Adipocyte (in vitro differentiated cells): ENCODE measurements around the gene KCNAB1.
"Not testable (repeated sequence)": the region's sequence is repeated elsewhere in the genome, so short reads cannot be mapped to it uniquely, and the experiment has no call there.

Experiments used
- DNase-seq: peaks from one replicate; pipeline ENCODE4 v3.0.0-alpha.2; 2015; ENCODE audit warnings: low read depth
- H3K27me3 ChIP-seq: replicated peaks from 2 replicates; pipeline ENCODE4 v1.7.0; 2013; ENCODE audit warnings: mild to moderate bottlenecking, low read length, moderate library complexity; ENCODE audit not compliant: control insufficient read depth, insufficient read depth
- H3K36me3 ChIP-seq: 2 replicates; pipeline ENCODE4 v1.7.0; 2013; ENCODE audit warnings: low read length, mild to moderate bottlenecking, moderate library complexity; ENCODE audit not compliant: control insufficient read depth, insufficient read depth, severe bottlenecking
- H3K4me1 ChIP-seq: 2 replicates; pipeline ENCODE4 v1.7.0; 2013; ENCODE audit warnings: mild to moderate bottlenecking, low read length, moderate library complexity; ENCODE audit not compliant: control insufficient read depth, insufficient read depth
- H3K4me3 ChIP-seq: 2 replicates; pipeline ENCODE4 v1.7.0; 2013; ENCODE audit warnings: mild to moderate bottlenecking, low read length, moderate library complexity
- H3K9ac ChIP-seq: 2 replicates; pipeline ENCODE4 v1.7.0; 2013; ENCODE audit warnings: mild to moderate bottlenecking, low read length, moderate library complexity
- H3K9me3 ChIP-seq: 2 replicates; pipeline ENCODE4 v1.7.0; 2013; ENCODE audit warnings: mild to moderate bottlenecking, low read length, moderate library complexity; ENCODE audit not compliant: control insufficient read depth

Gene KCNAB1

GRCh38 chr3:156180077-156180476 lies 59.7 kb downstream of the KCNAB1 start:
- Histone ChIP-seq H3K27me3 (no peaks in the 10 kb centered on the region), H3K36me3 (no peaks in the 10 kb centered on the region), H3K9ac (no peak overlapping the region), H3K4me1 (no peaks in the 10 kb centered on the region), H3K4me3 (no peak overlapping the region), H3K9me3 (no peaks in the 10 kb centered on the region)
- DNase-seq, result no peak

GRCh38 chr3:156181509-156181908 lies 61.1 kb downstream of the KCNAB1 start:
- Histone ChIP-seq H3K9ac (no peak overlapping the region), H3K4me1 (no peaks in the 10 kb centered on the region), H3K4me3 (no peak overlapping the region), H3K27me3 (no peaks in the 10 kb centered on the region), H3K9me3 (no peaks in the 10 kb centered on the region), H3K36me3 (no peaks in the 10 kb centered on the region)
- DNase-seq, result no peak

- H3K4me3 ChIP-seq, result no peak overlapping the region
- H3K9me3 ChIP-seq, result no peaks in the 10 kb centered on the region
- H3K9ac ChIP-seq, result no peak overlapping the region
- peaks cover 4% of the 10 kb centered on the region for H3K4me1 ChIP-seq
- H3K27me3 ChIP-seq, result no peaks in the 10 kb centered on the region
- no peaks in the 10 kb centered on the region for H3K36me3 ChIP-seq
- DNase-seq, result no peak
Observed at GRCh38 chr3:156183396-156183795, 63.0 kb downstream of the KCNAB1 start.

- no peaks in the 10 kb centered on the region for H3K9me3 ChIP-seq
- peaks cover 4% of the 10 kb centered on the region for H3K4me1 ChIP-seq
- no peak for DNase-seq
- no peaks in the 10 kb centered on the region for H3K36me3 ChIP-seq
- no peaks in the 10 kb centered on the region for H3K27me3 ChIP-seq
- H3K4me3 ChIP-seq, result no peak overlapping the region
- H3K9ac ChIP-seq, result no peak overlapping the region
Observed at GRCh38 chr3:156184156-156184555, 63.8 kb downstream of the KCNAB1 start.

GRCh38 chr3:156187146-156187769 lies 66.9 kb downstream of the KCNAB1 start:
- Histone ChIP-seq H3K9me3 (no peaks in the 10 kb centered on the region), H3K27me3 (no peaks in the 10 kb centered on the region), H3K4me3 (no peak overlapping the region), H3K4me1 (peaks cover 4% of the 10 kb centered on the region), H3K36me3 (no peaks in the 10 kb centered on the region), H3K9ac (no peak overlapping the region)
- DNase-seq, result no peak

GRCh38 chr3:156188757-156189156 lies 68.4 kb downstream of the KCNAB1 start:
- Histone ChIP-seq H3K9me3 (no peaks in the 10 kb centered on the region), H3K27me3 (no peaks in the 10 kb centered on the region), H3K4me1 (peaks cover 4% of the 10 kb centered on the region), H3K9ac (no peak overlapping the region), H3K36me3 (no peaks in the 10 kb centered on the region), H3K4me3 (no peak overlapping the region)
- DNase-seq, result no peak

GRCh38 chr3:156189927-156190326 lies 69.5 kb downstream of the KCNAB1 start:
- Histone ChIP-seq H3K9me3 (no peaks in the 10 kb centered on the region), H3K4me3 (no peak overlapping the region), H3K27me3 (no peaks in the 10 kb centered on the region), H3K36me3 (no peaks in the 10 kb centered on the region), H3K4me1 (peaks cover 4% of the 10 kb centered on the region), H3K9ac (no peak overlapping the region)
- no peak for DNase-seq

GRCh38 chr3:156194945-156195344 lies 74.6 kb downstream of the KCNAB1 start:
- not testable (repeated sequence) for H3K4me3 ChIP-seq, H3K4me1 ChIP-seq, H3K27me3 ChIP-seq, DNase-seq, H3K36me3 ChIP-seq, H3K9me3 ChIP-seq, H3K9ac ChIP-seq

- not testable (repeated sequence) for H3K9ac ChIP-seq, DNase-seq, H3K9me3 ChIP-seq, H3K4me1 ChIP-seq, H3K27me3 ChIP-seq, H3K4me3 ChIP-seq, H3K36me3 ChIP-seq
Observed at GRCh38 chr3:156197152-156197551, 76.8 kb downstream of the KCNAB1 start.

- no peak overlapping the region for H3K4me3 ChIP-seq
- H3K27me3 ChIP-seq, result no peaks in the 10 kb centered on the region
- H3K9me3 ChIP-seq, result no peaks in the 10 kb centered on the region
- no peaks in the 10 kb centered on the region for H3K4me1 ChIP-seq
- no peak for DNase-seq
- H3K36me3 ChIP-seq, result no peaks in the 10 kb centered on the region
- no peak overlapping the region for H3K9ac ChIP-seq
Observed at GRCh38 chr3:156201411-156202405, 81.3 kb downstream of the KCNAB1 start.

- H3K4me1 ChIP-seq, result no peaks in the 10 kb centered on the region
Observed at GRCh38 chr3:156206157-156206556, 85.8 kb downstream of the KCNAB1 start.

More at GRCh38 chr3:156206157-156206556, 85.8 kb downstream of the KCNAB1 start:
- Histone ChIP-seq H3K9ac (no peak overlapping the region), H3K9me3 (no peaks in the 10 kb centered on the region), H3K4me3 (no peak overlapping the region), H3K36me3 (no peaks in the 10 kb centered on the region), H3K27me3 (no peaks in the 10 kb centered on the region)
- DNase-seq, result no peak
